Measurements from ENCODE around the gene MAP1LC3B.
"Not testable (repeated sequence)": the region's sequence is repeated elsewhere in the genome, so short reads cannot be mapped to it uniquely, and the experiment has no call there.

Gene MAP1LC3B

DNA sequence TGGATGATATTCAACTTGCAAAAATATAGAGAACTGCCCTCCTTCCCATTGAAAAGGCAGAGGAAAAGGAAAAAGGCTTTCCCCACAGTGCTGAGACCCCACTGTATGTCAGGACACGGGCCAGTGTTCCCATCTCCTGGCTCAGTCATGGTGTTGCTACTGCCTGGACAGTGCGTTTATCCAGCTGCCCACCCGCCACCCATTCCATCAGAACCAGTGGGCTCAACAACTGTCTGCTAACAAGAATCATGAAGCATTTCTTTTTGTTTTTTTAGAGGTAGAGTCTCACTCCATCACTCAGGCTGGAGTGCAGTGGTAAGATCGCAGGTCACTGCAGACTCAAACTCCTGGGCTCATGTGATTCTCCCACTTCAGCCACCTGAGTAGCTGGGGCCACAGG, 19.8 kb upstream of the MAP1LC3B start:
- TF ChIP-seq, protein P1, sequence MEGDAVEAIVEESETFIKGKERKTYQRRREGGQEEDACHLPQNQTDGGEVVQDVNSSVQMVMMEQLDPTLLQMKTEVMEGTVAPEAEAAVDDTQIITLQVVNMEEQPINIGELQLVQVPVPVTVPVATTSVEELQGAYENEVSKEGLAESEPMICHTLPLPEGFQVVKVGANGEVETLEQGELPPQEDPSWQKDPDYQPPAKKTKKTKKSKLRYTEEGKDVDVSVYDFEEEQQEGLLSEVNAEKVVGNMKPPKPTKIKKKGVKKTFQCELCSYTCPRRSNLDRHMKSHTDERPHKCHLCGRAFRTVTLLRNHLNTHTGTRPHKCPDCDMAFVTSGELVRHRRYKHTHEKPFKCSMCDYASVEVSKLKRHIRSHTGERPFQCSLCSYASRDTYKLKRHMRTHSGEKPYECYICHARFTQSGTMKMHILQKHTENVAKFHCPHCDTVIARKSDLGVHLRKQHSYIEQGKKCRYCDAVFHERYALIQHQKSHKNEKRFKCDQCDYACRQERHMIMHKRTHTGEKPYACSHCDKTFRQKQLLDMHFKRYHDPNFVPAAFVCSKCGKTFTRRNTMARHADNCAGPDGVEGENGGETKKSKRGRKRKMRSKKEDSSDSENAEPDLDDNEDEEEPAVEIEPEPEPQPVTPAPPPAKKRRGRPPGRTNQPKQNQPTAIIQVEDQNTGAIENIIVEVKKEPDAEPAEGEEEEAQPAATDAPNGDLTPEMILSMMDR (IDR thresholded peaks at IDR 0.05; ENCODE audit: control insufficient read depth, insufficient read depth, low read depth, low read length, missing control alignments), result no peak
- no peak for DNase-seq (ENCODE audit: low read depth)

GRCh38 chr16:87374313-87374712, 17.8 kb upstream of the MAP1LC3B start:
- no peak overlapping the region for H3K4me3 ChIP-seq (ENCODE audit: control insufficient read depth, low read depth, low read length)
- TF ChIP-seq, protein P1 (IDR thresholded peaks at IDR 0.05; ENCODE audit: control insufficient read depth, insufficient read depth, low read depth, low read length, missing control alignments), result no peak
- DNase-seq (ENCODE audit: low read depth), result no peak

More for the DNA sequence above, 19.8 kb upstream of the MAP1LC3B start:
- H3K4me3 ChIP-seq (ENCODE audit: control insufficient read depth, low read depth, low read length), result no peak overlapping the region

DNA sequence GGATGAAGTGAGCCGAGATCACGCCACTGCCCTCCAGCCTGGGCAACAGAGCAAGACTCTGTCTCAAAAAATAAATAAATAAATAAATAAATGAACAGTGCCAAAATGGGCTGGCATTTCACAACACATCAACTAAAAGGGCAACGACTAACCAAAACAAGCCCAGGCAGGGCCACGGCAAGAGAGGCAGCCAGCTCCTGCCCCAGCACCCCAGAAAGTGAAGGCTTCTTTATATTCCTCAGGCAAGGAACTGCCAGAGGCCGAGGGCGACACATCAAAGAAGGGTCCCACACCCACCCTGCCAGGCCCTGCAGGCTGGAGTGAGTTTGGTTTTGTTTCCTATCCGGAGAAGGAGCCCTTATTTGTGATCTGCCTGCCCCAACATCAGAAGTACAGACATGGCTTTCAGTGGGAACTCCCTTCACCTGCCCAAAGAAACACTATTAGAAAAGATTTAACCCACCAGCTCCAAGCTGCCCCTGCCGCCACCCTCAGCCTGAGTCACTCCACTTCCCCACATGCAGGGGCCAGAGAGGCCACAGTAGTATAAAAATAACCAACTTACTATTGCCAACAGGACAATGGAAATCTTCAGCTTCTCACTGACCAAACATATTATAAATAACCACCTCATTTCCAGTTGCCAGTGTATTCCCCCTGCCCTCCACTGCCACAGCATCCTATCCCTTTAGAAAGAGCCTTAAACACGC, 16.6 kb upstream of the MAP1LC3B start:
- DNase-seq (ENCODE audit: low read depth), result no peak
- TF ChIP-seq, protein P1 (IDR thresholded peaks at IDR 0.05; ENCODE audit: control insufficient read depth, insufficient read depth, low read depth, low read length, missing control alignments), result no peak
- no peak overlapping the region for H3K4me3 ChIP-seq (ENCODE audit: control insufficient read depth, low read depth, low read length)

GRCh38 chr16:87376660-87377059, 15.5 kb upstream of the MAP1LC3B start:
- no peak for DNase-seq (ENCODE audit: low read depth)
- TF ChIP-seq, protein P1 (IDR thresholded peaks at IDR 0.05; ENCODE audit: control insufficient read depth, insufficient read depth, low read depth, low read length, missing control alignments), result no peak
- H3K4me3 ChIP-seq (ENCODE audit: control insufficient read depth, low read depth, low read length), result no peak overlapping the region

GRCh38 chr16:87379312-87379752, 12.8 kb upstream of the MAP1LC3B start:
- not testable (repeated sequence) for H3K4me3 ChIP-seq (ENCODE audit: control insufficient read depth, low read depth, low read length); DNase-seq (ENCODE audit: low read depth)

DNA sequence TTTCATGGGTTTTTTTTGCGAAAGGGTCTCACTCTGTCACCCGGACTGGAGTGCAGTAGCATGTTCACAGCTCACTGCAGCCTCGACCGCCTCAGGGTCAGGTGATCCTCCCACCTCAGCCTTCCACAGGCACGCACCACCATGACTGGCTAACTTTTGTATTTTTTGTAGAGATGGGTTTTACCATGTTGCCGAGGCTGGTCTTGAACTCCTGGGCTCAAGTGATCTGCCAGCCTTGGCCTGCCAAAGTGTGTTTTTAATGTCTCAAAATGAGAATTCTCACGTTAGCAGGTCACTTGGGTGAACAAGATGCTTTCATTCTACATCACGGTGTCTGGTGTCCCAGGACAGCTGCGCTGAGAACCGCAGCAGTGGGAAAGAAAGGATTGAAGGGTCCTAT, 11.7 kb upstream of the MAP1LC3B start:
- DNase-seq (ENCODE audit: low read depth), result no peak
- TF ChIP-seq, protein P1 (IDR thresholded peaks at IDR 0.05; ENCODE audit: control insufficient read depth, insufficient read depth, low read depth, low read length, missing control alignments), result no peak
- no peak overlapping the region for H3K4me3 ChIP-seq (ENCODE audit: control insufficient read depth, low read depth, low read length)

DNA sequence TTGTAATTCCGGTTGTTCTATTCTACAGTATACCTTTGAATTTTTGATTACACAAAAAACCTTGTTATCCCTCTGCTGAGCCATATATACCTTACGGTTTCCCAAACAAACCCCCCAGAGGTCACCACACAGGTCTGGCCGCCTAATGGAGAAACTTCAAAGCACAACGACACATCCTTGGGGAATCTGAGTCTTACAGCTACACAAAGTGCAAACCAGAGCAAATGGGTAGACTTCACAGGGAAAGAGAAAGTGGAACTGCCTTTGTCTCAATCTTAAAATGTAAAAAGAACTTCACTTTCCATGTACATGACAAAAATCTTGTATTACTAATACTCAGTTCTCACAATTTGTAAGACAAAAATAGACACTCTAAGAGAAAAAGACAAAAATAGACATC, 11.3 kb upstream of the MAP1LC3B start:
- no peak overlapping the region for H3K4me3 ChIP-seq (ENCODE audit: control insufficient read depth, low read depth, low read length)

More for the DNA sequence above, 11.3 kb upstream of the MAP1LC3B start:
- DNase-seq (ENCODE audit: low read depth), result no peak
- TF ChIP-seq, protein P1 (IDR thresholded peaks at IDR 0.05; ENCODE audit: control insufficient read depth, insufficient read depth, low read depth, low read length, missing control alignments), result no peak

Data from AG09309 (cell line).